ENCODE results near the gene SRGAP3.

DNA sequence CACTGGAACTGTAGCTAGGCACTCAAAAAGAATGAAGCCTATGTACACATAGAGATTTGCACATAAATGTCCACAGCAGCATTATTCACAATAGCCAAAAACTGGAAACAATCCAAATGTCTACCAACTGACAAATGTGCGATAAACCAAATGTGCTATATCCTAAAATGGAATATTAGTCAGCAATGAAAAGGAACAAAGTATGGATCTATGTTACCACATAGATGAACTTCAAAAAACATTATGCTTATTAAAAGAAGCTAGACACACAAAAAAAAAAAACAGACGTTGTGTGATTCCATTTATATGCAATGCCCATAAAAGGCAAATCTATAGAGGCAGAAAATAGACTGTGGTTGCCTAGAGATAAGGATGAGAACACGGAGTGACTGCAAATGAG is 39.7 kb downstream of the SRGAP3 start:
- TF ChIP-seq, protein P1, sequence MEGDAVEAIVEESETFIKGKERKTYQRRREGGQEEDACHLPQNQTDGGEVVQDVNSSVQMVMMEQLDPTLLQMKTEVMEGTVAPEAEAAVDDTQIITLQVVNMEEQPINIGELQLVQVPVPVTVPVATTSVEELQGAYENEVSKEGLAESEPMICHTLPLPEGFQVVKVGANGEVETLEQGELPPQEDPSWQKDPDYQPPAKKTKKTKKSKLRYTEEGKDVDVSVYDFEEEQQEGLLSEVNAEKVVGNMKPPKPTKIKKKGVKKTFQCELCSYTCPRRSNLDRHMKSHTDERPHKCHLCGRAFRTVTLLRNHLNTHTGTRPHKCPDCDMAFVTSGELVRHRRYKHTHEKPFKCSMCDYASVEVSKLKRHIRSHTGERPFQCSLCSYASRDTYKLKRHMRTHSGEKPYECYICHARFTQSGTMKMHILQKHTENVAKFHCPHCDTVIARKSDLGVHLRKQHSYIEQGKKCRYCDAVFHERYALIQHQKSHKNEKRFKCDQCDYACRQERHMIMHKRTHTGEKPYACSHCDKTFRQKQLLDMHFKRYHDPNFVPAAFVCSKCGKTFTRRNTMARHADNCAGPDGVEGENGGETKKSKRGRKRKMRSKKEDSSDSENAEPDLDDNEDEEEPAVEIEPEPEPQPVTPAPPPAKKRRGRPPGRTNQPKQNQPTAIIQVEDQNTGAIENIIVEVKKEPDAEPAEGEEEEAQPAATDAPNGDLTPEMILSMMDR (tag by site-specific recombination; IDR thresholded peaks at IDR 0.05), result no peak
- TF ChIP-seq ZNF23 (tag by site-specific recombination; IDR thresholded peaks at IDR 0.05; ENCODE audit: borderline replicate concordance), result no peak
- TF ChIP-seq ZNF398 (tag by site-specific recombination; IDR thresholded peaks at IDR 0.05), result no peak
- TF ChIP-seq, protein P2, sequence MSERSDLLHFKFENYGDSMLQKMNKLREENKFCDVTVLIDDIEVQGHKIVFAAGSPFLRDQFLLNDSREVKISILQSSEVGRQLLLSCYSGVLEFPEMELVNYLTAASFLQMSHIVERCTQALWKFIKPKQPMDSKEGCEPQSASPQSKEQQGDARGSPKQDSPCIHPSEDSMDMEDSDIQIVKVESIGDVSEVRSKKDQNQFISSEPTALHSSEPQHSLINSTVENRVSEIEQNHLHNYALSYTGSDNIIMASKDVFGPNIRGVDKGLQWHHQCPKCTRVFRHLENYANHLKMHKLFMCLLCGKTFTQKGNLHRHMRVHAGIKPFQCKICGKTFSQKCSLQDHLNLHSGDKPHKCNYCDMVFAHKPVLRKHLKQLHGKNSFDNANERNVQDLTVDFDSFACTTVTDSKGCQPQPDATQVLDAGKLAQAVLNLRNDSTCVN (tag by site-specific recombination; optimal IDR thresholded peaks at IDR 0.05), result no peak
- TF ChIP-seq, protein P3, sequence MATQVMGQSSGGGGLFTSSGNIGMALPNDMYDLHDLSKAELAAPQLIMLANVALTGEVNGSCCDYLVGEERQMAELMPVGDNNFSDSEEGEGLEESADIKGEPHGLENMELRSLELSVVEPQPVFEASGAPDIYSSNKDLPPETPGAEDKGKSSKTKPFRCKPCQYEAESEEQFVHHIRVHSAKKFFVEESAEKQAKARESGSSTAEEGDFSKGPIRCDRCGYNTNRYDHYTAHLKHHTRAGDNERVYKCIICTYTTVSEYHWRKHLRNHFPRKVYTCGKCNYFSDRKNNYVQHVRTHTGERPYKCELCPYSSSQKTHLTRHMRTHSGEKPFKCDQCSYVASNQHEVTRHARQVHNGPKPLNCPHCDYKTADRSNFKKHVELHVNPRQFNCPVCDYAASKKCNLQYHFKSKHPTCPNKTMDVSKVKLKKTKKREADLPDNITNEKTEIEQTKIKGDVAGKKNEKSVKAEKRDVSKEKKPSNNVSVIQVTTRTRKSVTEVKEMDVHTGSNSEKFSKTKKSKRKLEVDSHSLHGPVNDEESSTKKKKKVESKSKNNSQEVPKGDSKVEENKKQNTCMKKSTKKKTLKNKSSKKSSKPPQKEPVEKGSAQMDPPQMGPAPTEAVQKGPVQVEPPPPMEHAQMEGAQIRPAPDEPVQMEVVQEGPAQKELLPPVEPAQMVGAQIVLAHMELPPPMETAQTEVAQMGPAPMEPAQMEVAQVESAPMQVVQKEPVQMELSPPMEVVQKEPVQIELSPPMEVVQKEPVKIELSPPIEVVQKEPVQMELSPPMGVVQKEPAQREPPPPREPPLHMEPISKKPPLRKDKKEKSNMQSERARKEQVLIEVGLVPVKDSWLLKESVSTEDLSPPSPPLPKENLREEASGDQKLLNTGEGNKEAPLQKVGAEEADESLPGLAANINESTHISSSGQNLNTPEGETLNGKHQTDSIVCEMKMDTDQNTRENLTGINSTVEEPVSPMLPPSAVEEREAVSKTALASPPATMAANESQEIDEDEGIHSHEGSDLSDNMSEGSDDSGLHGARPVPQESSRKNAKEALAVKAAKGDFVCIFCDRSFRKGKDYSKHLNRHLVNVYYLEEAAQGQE (tag by site-specific recombination; IDR thresholded peaks at IDR 0.05), result no peak
- TF ChIP-seq ZNF639 (tag by site-specific recombination; IDR thresholded peaks at IDR 0.05), result no peak
- no peak for TF ChIP-seq PRDM1 (tag by site-specific recombination; IDR thresholded peaks at IDR 0.05)
